HG02610 (cell line): ENCODE measurements around the gene PRR5L.

Experiments used
- ATAC-seq: cut with Tn5 transposase; IDR thresholded peaks from one replicate; pipeline ENCODE4 v1.9.1; 2021; ENCODE audit warnings: mild to moderate bottlenecking, moderate library complexity; ENCODE audit not compliant: unreplicated experiment

Gene PRR5L

DNA sequence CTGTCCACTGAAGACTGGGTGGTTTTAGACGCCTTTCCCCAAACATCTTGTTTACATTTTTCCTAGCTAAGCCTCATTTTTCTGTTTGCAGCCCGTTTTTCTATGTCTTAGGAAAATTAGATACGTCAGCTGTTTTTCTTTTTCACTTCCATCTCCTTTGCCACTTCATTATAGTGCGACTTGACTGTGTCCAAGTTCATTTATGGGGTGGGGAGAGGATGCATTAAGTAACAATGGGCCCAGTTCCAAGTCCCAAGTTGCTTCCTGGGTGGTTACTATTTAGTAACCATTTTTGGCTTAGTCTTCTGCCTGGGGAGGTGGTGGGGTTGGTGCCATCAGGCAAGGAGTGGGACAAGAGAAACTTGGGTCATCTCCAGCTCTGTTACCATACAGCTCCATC, 131.0 kb downstream of the PRR5L start:
- no peak for ATAC-seq

GRCh38 chr11:36427876-36428275, 131.8 kb downstream of the PRR5L start:
- ATAC-seq, result no peak

DNA sequence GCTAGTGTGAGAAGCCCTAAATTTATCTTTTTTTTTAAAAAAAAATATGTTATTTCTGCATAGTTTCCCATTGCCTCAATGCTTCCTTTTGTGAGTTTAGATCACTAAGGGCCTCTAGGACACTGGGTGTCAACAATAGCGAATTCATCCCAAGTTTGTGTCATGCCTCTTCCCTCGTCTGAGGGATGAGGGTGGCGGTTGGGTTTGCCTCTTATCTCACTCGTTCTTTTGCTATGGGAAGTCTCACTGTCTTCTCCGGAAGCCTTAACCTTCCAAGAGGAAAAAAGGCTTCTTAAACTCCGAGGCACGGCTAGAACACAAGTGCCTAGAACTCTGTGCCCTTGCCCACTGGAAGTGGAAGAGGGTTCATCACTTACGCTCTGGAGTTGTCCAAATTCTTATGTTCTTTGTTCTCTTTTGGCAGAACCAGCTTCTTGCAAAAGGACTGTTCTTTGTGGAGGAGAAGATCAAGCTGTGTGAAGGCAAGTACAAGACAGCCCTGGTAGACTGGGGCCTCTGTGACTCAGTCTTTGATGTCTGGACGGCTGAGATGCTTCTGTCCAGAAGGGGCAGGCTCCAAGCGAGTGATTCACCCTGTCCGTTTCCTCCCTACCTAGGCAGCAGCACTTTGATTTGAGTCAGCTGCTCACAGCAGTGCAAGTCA, 135.5 kb downstream of the PRR5L start:
- ATAC-seq, result no peak

GRCh38 chr11:36432093-36432469, 136.0 kb downstream of the PRR5L start:
- no peak for ATAC-seq

GRCh38 chr11:36432738-36433137, 136.7 kb downstream of the PRR5L start:
- ATAC-seq, result no peak

GRCh38 chr11:36436064-36436463, 140.0 kb downstream of the PRR5L start:
- ATAC-seq, result no peak

DNA sequence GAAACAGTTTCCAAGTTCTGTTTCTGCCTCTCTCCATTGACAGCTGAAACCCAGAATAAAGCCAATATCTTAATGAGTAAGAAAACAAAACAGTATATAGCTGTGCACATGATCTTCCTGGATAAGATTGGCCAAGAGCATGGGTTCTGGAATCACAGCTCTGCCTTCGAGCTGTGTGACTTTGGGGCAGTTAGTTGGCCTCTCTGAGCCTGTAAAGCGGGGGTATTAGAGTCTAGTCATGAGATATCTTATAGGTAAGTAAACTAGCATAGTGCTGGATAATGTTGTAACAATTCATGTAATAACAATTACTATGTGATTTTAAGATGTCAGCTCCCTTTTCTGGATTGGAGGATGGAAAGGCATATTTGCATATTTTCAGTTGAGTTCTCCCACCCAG, 140.5 kb downstream of the PRR5L start:
- ATAC-seq, result no peak

- ATAC-seq, result no peak
Observed at GRCh38 chr11:36437413-36437812, 141.3 kb downstream of the PRR5L start.

DNA sequence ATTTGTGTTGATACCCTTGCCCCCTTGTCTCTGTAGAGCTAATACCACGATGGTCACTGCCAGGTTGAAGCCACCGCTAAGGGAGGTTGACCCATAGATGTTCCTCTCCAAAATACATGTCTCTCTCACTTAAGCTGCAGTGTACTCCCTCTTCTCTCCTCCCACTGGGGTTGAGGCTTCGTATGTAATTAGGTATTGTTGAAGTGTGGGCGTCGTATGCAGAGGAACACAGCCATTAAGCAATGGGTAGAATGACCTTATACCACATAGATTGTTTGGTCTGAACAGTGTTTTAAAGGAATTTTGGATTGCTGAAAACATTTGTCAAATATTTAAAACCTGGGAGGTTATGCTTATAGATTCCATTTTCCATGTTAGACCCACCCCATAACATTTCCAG, 142.0 kb downstream of the PRR5L start:
- no peak for ATAC-seq

GRCh38 chr11:36441610-36442208, 145.6 kb downstream of the PRR5L start:
- peak; percentile 99 for ATAC-seq

- ATAC-seq, result no peak
Observed at GRCh38 chr11:36443661-36444060, 147.6 kb downstream of the PRR5L start.

DNA sequence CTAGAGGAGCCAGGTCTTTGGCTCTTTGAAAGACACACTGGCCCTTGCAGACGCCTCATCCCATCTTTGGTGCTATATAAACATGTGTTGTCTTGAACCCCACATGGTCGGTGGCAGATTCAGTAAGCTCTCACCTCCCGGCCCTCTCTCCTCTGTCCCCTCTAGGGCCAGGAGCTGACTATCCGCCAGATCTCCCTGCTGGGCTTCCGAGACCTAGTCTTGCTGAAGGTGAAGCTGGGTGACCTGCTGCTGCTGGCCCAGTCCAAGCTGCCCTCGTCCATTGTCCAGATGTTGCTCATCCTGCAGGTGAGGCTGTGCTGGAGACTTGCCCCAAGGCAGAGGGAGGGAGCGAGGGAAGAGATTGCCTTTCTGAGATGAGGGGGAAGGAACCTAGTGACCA, 150.0 kb downstream of the PRR5L start:
- ATAC-seq, result no peak

GRCh38 chr11:36447514-36447913, 151.4 kb downstream of the PRR5L start:
- ATAC-seq, result no peak

- no peak for ATAC-seq
Observed at GRCh38 chr11:36447947-36448346, 151.9 kb downstream of the PRR5L start.

GRCh38 chr11:36449561-36450096, 153.5 kb downstream of the PRR5L start:
- ATAC-seq, result peak; percentile 10

DNA sequence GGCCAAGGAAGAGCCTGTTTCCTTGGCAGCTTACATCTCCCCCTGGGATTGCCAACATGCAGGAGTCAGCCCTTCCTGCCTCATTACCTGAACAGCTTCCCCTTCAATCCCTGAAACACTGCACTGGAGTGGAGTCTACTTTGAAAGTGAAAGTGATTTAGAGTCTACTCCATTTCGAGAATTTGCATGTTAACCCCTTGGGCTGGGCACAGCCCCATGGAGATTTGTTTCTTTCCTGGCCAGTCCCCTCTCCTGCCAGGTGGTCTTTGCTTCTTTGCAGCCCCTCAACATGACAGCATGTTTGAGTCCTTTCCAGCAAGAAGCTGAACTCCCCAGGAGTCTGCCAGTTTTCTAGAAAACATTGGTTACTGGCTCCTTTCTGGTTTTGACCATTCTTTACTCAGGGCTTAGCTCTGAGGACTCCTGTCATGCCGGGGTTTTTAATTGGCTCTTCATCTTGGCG, 154.1 kb downstream of the PRR5L start:
- peak; percentile 65 for ATAC-seq

- no peak for ATAC-seq
Observed at GRCh38 chr11:36451045-36451444, 155.0 kb downstream of the PRR5L start.

DNA sequence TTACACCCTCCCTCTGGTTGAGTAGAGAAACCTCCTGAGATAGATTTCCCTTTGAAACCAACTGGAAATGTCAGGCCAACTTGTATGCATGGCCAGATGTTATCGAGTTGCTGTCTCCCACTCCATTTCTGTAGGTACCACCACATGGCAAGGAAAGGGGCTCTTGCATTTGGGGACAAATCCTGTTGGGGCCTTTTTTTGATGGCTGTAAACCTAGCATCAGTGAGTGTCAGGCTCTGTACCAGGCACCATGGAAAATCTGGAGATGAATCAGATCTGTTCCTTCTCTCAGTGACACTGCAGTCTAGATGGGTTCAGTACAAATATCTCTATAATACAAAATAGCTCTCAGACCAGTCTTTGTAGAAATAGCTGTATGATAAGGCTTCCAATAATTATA, 155.6 kb downstream of the PRR5L start:
- ATAC-seq, result no peak

GRCh38 chr11:36452236-36452940, 156.3 kb downstream of the PRR5L start:
- no peak for ATAC-seq

DNA sequence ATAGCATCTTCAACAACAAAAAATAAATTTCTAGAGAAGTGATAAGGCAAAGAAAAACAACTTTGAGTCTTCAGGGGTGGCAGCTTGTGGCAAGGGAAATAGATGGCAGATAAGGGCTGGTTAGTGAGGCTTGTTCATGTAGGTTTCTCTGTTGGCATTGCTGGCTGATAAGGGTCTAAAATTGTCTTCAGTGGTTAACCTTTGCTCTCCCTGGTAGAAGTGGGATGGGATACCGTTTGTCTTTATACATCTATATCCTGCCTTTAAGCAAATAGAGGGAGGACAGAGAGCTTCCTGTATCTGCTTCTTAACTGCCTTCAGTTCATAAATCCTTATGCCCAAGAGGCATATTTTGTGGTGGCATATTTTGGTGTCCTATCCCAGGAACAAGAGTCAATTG, 156.9 kb downstream of the PRR5L start:
- ATAC-seq, result no peak

GRCh38 chr11:36453678-36454077, 157.6 kb downstream of the PRR5L start:
- no peak for ATAC-seq

DNA sequence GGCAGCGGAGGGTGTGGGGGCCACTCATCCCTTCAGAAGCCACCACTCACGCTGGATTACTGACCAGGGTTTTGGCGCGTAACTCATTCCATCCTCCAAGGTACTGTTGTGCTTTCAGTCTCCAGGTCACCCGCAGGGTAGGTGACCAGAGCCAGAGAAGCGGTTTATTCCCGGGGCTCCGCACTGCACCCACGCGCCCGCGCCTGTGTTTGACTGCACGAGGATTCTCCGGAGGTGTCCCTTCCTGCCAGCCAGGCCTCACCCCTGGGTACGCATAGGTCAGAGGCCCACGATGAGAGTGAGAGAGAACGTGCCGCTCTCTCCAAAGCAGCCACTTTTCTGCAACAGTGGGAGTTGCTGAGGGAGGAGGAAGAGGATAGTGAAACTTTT, 158.5 kb downstream of the PRR5L start:
- no peak for ATAC-seq
